Mesothelial cell of epicardium (in vitro differentiated cells): ENCODE results near the gene ZSCAN30. TPM values are rescaled to one million over a fixed set of nuclear protein-coding genes. Genes with fewer than 3 reads are reported as not detected.

ENCODE experiments used
- DNase-seq, 2 experiments: peaks; one replicate each; pipeline ENCODE4 v3.0.0; 2021; ENCODE audit warnings: low spot score in 2 of 2; ENCODE audit not compliant: unreplicated experiment in 2 of 2
- H3K27ac Mint-ChIP-seq: 2 replicates; pipeline ENCODE4 v1.8.0; 2021; ENCODE audit warnings: mixed read lengths
- H3K27me3 Mint-ChIP-seq: 2 replicates; pipeline ENCODE4 v1.8.0; 2021; ENCODE audit warnings: low read depth, mixed read lengths
- H3K36me3 Mint-ChIP-seq: 2 replicates; pipeline ENCODE4 v1.8.0; 2021; ENCODE audit warnings: mixed read lengths
- H3K4me1 Mint-ChIP-seq: 2 replicates; pipeline ENCODE4 v1.8.0; 2021; ENCODE audit warnings: mixed read lengths
- H3K4me3 Mint-ChIP-seq: 2 replicates; pipeline ENCODE4 v1.8.0; 2021; ENCODE audit warnings: mild to moderate bottlenecking, moderate library complexity, mixed read lengths
- H3K9me3 Mint-ChIP-seq: 2 replicates; pipeline ENCODE4 v1.8.0; 2021; ENCODE audit warnings: mixed read lengths
- total RNA-seq: library from RNA; stranded (reverse); gene quantifications from 3 replicates; pipeline ENCODE4 v1.2.1, GENCODE V29; 2021
- TF ChIP-seq, protein P1 (sequence below): fragments of 200-600 bp; sonication (generic); IDR thresholded peaks from one replicate; pipeline ENCODE4 v1.5.0; 2021; ENCODE audit warnings: antibody characterized with exemption; ENCODE audit not compliant: unreplicated experiment

The ZSCAN30 gene
- total RNA-seq, 1 donor from 2014 or later: 27.1 TPM

DNA sequence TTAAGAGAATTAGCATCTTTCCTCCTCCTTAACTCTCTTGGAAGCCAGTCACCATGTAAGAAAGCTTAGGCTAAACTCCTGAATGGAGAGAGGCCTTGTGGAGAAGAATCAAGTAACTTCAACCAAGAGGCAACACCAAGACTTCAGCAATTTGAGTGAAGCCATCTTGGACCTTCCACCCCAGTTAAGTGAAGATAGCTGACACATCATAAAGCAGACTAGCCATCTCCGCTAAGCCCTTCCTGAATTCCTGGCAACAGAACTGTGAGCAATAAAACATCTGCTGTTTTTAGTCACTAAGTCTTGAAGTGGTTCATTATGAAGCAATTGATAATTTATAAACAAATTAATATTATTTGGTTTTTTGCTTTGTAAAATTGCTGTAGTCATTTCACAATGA lies 50.7 kb downstream of the ZSCAN30 start:
- Mint-ChIP-seq H3K27ac (no peak overlapping the region), H3K4me3 (no peak overlapping the region), H3K27me3 (no peaks in the 10 kb centered on the region), H3K36me3 (peaks cover 17% of the 10 kb centered on the region), H3K9me3 (no peaks in the 10 kb centered on the region), H3K4me1 (peaks cover 12% of the 10 kb centered on the region)
- DNase-seq: no peak
- TF ChIP-seq, protein P1, sequence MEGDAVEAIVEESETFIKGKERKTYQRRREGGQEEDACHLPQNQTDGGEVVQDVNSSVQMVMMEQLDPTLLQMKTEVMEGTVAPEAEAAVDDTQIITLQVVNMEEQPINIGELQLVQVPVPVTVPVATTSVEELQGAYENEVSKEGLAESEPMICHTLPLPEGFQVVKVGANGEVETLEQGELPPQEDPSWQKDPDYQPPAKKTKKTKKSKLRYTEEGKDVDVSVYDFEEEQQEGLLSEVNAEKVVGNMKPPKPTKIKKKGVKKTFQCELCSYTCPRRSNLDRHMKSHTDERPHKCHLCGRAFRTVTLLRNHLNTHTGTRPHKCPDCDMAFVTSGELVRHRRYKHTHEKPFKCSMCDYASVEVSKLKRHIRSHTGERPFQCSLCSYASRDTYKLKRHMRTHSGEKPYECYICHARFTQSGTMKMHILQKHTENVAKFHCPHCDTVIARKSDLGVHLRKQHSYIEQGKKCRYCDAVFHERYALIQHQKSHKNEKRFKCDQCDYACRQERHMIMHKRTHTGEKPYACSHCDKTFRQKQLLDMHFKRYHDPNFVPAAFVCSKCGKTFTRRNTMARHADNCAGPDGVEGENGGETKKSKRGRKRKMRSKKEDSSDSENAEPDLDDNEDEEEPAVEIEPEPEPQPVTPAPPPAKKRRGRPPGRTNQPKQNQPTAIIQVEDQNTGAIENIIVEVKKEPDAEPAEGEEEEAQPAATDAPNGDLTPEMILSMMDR: no peak

DNA sequence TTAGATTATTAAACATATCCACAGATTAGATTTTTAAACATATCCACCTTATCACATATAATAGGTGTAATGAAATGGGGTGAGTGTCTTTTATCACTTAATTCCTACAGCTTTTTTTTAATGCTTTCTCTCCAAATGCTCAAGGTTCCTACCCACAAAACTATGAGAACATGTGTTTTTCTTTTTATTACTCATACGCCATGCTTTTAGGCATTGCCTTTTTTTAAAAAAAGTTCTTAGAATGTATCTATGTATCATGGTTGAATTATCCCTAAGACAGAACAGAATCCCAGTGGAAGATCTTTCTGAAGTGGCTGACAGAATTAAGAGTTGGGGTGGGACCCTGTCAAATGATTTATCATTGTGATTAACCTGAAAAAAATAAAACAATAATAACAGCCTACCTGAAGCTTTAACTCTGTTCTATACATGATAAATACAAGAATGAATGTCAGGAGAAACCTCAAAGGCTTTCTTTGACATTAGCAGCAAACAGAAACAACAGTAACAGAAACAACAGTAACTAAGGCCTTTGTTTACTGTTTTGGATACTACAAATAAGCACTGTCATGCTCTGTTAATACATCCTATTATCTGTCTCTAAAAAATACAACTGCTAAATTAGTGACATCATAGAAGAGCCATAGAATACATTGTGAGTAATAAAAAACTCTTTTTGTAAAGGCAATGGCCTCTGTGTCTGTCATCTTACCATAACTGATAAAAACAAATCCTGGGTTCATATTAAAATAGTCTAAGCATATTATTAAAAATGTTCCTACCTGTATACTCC lies 53.3 kb downstream of the ZSCAN30 start:
- Mint-ChIP-seq H3K4me3 (no peak overlapping the region), H3K36me3 (no peaks in the 10 kb centered on the region), H3K27ac (no peak overlapping the region), H3K4me1 (no peaks in the 10 kb centered on the region), H3K9me3 (no peaks in the 10 kb centered on the region), H3K27me3 (no peaks in the 10 kb centered on the region)
- TF ChIP-seq, protein P1: no peak
- DNase-seq: no peak

- no peaks in the 10 kb centered on the region for H3K9me3 Mint-ChIP-seq
- H3K4me1 Mint-ChIP-seq: peaks cover 3% of the 10 kb centered on the region
- TF ChIP-seq, protein P1: peak; percentile 83
- H3K4me3 Mint-ChIP-seq: peak overlapping the region; percentile 64
- no peaks in the 10 kb centered on the region for H3K36me3 Mint-ChIP-seq
- H3K27me3 Mint-ChIP-seq: peaks cover 2% of the 10 kb centered on the region
- DNase-seq: peak; percentile 34 to 80
- no peak overlapping the region for H3K27ac Mint-ChIP-seq
Observed at GRCh38 chr18:35231052-35231451, 59.0 kb downstream of the ZSCAN30 start.

DNA sequence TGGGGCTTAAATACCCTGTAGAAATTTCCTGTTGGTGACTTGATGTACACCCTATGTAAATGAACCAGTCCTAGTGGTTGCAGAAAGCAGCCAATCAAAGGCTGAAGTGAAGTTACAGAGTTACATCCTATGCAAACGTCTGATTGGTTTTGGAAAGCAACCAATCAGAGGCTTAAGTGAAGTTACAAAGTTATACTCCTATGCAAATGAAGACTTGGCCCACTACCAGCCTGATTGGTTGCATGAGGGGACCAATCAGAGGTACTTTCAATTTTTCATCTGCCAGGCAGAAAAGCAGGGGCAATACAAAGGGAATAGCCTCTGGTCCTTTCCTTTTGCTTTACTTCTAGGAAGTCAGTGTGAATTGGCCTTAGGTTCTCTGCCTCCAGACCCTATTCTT lies 62.8 kb downstream of the ZSCAN30 start:
- H3K4me3 Mint-ChIP-seq: no peak overlapping the region

GRCh38 chr18:35223797-35224196 lies 66.2 kb downstream of the ZSCAN30 start:
- TF ChIP-seq, protein P1: no peak
- no peaks in the 10 kb centered on the region for H3K9me3 Mint-ChIP-seq
- H3K4me1 Mint-ChIP-seq: no peaks in the 10 kb centered on the region
- H3K27me3 Mint-ChIP-seq: no peaks in the 10 kb centered on the region
- DNase-seq: no peak
- no peak overlapping the region for H3K27ac Mint-ChIP-seq
- no peak overlapping the region for H3K4me3 Mint-ChIP-seq
- no peaks in the 10 kb centered on the region for H3K36me3 Mint-ChIP-seq

More for the DNA sequence above, 62.8 kb downstream of the ZSCAN30 start:
- H3K4me1 Mint-ChIP-seq: peaks cover 3% of the 10 kb centered on the region
- H3K27ac Mint-ChIP-seq: no peak overlapping the region
- peaks cover 2% of the 10 kb centered on the region for H3K27me3 Mint-ChIP-seq
- no peaks in the 10 kb centered on the region for H3K36me3 Mint-ChIP-seq
- TF ChIP-seq, protein P1: no peak
- no peaks in the 10 kb centered on the region for H3K9me3 Mint-ChIP-seq
- DNase-seq: no peak
